Measurements from ENCODE around the gene EZR. TPM values are rescaled to one million over a fixed set of nuclear protein-coding genes. Genes with fewer than 3 reads are reported as not detected.

Gene EZR
- total RNA-seq: 100 to 1,000 TPM; 192 to 261 (median 244) TPM
- polyA plus RNA-seq: 178 TPM
- long read RNA-seq, donor 1, transcript EZR-202 (14 exons, 3,096 nt): major isoform, 469 of 886 reads
- long read RNA-seq, donor 1, transcript EZR-201 (13 exons, 3,068 nt): minor isoform, 295 of 886 reads
- long read RNA-seq, donor 1, partial matches to known transcripts: 80 of 886 reads
- long read RNA-seq, donor 1, other reads (novel, unspliced or antisense): 42 of 886 reads
- long read RNA-seq, donor 2, transcript EZR-201 (13 exons, 3,068 nt): minor isoform, 132 of 429 reads
- long read RNA-seq, donor 2, transcript EZR-202 (14 exons, 3,096 nt): major isoform, 250 of 429 reads
- long read RNA-seq, donor 2, partial matches to known transcripts: 26 of 429 reads
- long read RNA-seq, donor 2, other reads (novel, unspliced or antisense): 21 of 429 reads
- long read RNA-seq, donor 3, transcript EZR-201 (13 exons, 3,068 nt): minor isoform, 422 of 1,788 reads
- long read RNA-seq, donor 3, transcript EZR-202 (14 exons, 3,096 nt): major isoform, 1,032 of 1,788 reads
- long read RNA-seq, donor 3, partial matches to known transcripts: 246 of 1,788 reads
- long read RNA-seq, donor 3, other reads (novel, unspliced or antisense): 88 of 1,788 reads
- long read RNA-seq, donor 4, transcript EZR-201 (13 exons, 3,068 nt): minor isoform, 126 of 355 reads
- long read RNA-seq, donor 4, transcript EZR-202 (14 exons, 3,096 nt): major isoform, 183 of 355 reads
- long read RNA-seq, donor 4, partial matches to known transcripts: 27 of 355 reads
- long read RNA-seq, donor 4, other reads (novel, unspliced or antisense): 19 of 355 reads

- 8% methylated on average over 67 of the region's 67 CpGs for WGBS
- no peaks in the 10 kb centered on the region for H3K9me3 ChIP-seq (ENCODE audit: control insufficient read depth, low read length)
- H3K4me3 ChIP-seq (ENCODE audit: low read length): peak within 1 kb of the TSS; percentile 94
- H3K27ac ChIP-seq (ENCODE audit: low read length): peak within 1 kb of the TSS; percentile 87
- peak; percentile 87 to 94 (median 93) for DNase-seq
- intact Hi-C loops (cut with DNase I): loop anchor here in 3 of 4 donors (10.0 kb wide), 2 partner anchors 115 to 155 kb away; no protein-coding TSS in a partner anchor
- no peaks in the 10 kb centered on the region for H3K4me1 ChIP-seq (ENCODE audit: control insufficient read depth, insufficient read depth, low read length)
- H3K27me3 ChIP-seq (ENCODE audit: control insufficient read depth, insufficient read depth): no peaks in the 10 kb centered on the region
- ATAC-seq: peak; percentile 79 to 84
Observed at GRCh38 chr6:158819213-158819976, at the start of gene EZR. TSS of gene EZR (minus strand) at chr6:158819368. CDS start at chr6:158818093, 1,275 bp downstream.

- Histone ChIP-seq H3K9me3 (ENCODE audit: control insufficient read depth, low read length) (no peaks in the 10 kb centered on the region), H3K4me1 (ENCODE audit: control insufficient read depth, insufficient read depth, low read length) (peaks cover 2% of the 10 kb centered on the region), H3K27ac (ENCODE audit: low read length) (no peak overlapping the region), H3K27me3 (ENCODE audit: control insufficient read depth, insufficient read depth) (no peaks in the 10 kb centered on the region), H3K4me3 (ENCODE audit: low read length) (no peak overlapping the region)
- ATAC-seq: no peak
- intact Hi-C loops (cut with DNase I): no loop called here
- 97% methylated on average over 6 of the region's 6 CpGs for WGBS
- DNase-seq: no peak
Observed at GRCh38 chr6:158868122-158868480, 48.9 kb upstream of the EZR start.

- intact Hi-C loops (cut with DNase I): no loop called here
- WGBS: 91% methylated on average over 10 of the region's 10 CpGs
- Histone ChIP-seq H3K27me3 (ENCODE audit: control insufficient read depth, insufficient read depth) (no peaks in the 10 kb centered on the region), H3K27ac (ENCODE audit: low read length) (no peak overlapping the region), H3K4me3 (ENCODE audit: low read length) (no peak overlapping the region), H3K4me1 (ENCODE audit: control insufficient read depth, insufficient read depth, low read length) (peaks cover 2% of the 10 kb centered on the region), H3K9me3 (ENCODE audit: control insufficient read depth, low read length) (no peaks in the 10 kb centered on the region)
- DNase-seq: no peak
- ATAC-seq: no peak
Observed at GRCh38 chr6:158867381-158868121, 48.4 kb upstream of the EZR start.

GRCh38 chr6:158865769-158866168, 46.6 kb upstream of the EZR start:
- H3K4me3 ChIP-seq (ENCODE audit: low read length): no peak overlapping the region
- intact Hi-C loops (cut with DNase I): no loop called here
- no peak overlapping the region for H3K27ac ChIP-seq (ENCODE audit: low read length)
- H3K9me3 ChIP-seq (ENCODE audit: control insufficient read depth, low read length): no peaks in the 10 kb centered on the region
- H3K27me3 ChIP-seq (ENCODE audit: control insufficient read depth, insufficient read depth): no peaks in the 10 kb centered on the region
- 66% methylated on average over 2 of the region's 2 CpGs for WGBS
- peaks cover 2% of the 10 kb centered on the region for H3K4me1 ChIP-seq (ENCODE audit: control insufficient read depth, insufficient read depth, low read length)
- no peak for DNase-seq
- no peak for ATAC-seq

GRCh38 chr6:158863646-158864045, 44.5 kb upstream of the EZR start:
- Histone ChIP-seq H3K9me3 (ENCODE audit: control insufficient read depth, low read length) (no peaks in the 10 kb centered on the region), H3K4me1 (ENCODE audit: control insufficient read depth, insufficient read depth, low read length) (peaks cover 2% of the 10 kb centered on the region), H3K4me3 (ENCODE audit: low read length) (no peak overlapping the region), H3K27ac (ENCODE audit: low read length) (no peak overlapping the region), H3K27me3 (ENCODE audit: control insufficient read depth, insufficient read depth) (no peaks in the 10 kb centered on the region)
- ATAC-seq: no peak
- WGBS: 87% methylated on average over 4 of the region's 4 CpGs
- intact Hi-C loops (cut with DNase I): no loop called here
- DNase-seq: no peak

GRCh38 chr6:158861686-158862381, 42.7 kb upstream of the EZR start:
- Histone ChIP-seq H3K4me3 (ENCODE audit: low read length) (no peak overlapping the region), H3K27me3 (ENCODE audit: control insufficient read depth, insufficient read depth) (no peaks in the 10 kb centered on the region), H3K4me1 (ENCODE audit: control insufficient read depth, insufficient read depth, low read length) (peaks cover 2% of the 10 kb centered on the region), H3K27ac (ENCODE audit: low read length) (no peak overlapping the region), H3K9me3 (ENCODE audit: control insufficient read depth, low read length) (no peaks in the 10 kb centered on the region)
- intact Hi-C loops (cut with DNase I): no loop called here
- WGBS: 75% methylated on average over 4 of the region's 4 CpGs
- DNase-seq: no peak
- peak; percentile 26 to 32 for ATAC-seq

- intact Hi-C loops (cut with DNase I): no loop called here
- H3K9me3 ChIP-seq (ENCODE audit: control insufficient read depth, low read length): no peaks in the 10 kb centered on the region
- no peak overlapping the region for H3K4me3 ChIP-seq (ENCODE audit: low read length)
- DNase-seq (no peak), ATAC-seq (peak; percentile 39 to 60)
- peak overlapping the region; percentile 67 for H3K27ac ChIP-seq (ENCODE audit: low read length)
- 59% methylated on average over 6 of the region's 6 CpGs for WGBS
- no peaks in the 10 kb centered on the region for H3K27me3 ChIP-seq (ENCODE audit: control insufficient read depth, insufficient read depth)
- peaks cover 4% of the 10 kb centered on the region for H3K4me1 ChIP-seq (ENCODE audit: control insufficient read depth, insufficient read depth, low read length)
Observed at GRCh38 chr6:158860279-158860865, 41.2 kb upstream of the EZR start.

GRCh38 chr6:158856261-158856660, 37.1 kb upstream of the EZR start:
- Histone ChIP-seq H3K4me1 (ENCODE audit: control insufficient read depth, insufficient read depth, low read length) (peaks cover 7% of the 10 kb centered on the region), H3K4me3 (ENCODE audit: low read length) (no peak overlapping the region), H3K9me3 (ENCODE audit: control insufficient read depth, low read length) (no peaks in the 10 kb centered on the region), H3K27ac (ENCODE audit: low read length) (peak overlapping the region; percentile 34), H3K27me3 (ENCODE audit: control insufficient read depth, insufficient read depth) (no peaks in the 10 kb centered on the region)
- peak; percentile 22 to 56 for ATAC-seq
- 55% methylated on average over 4 of the region's 4 CpGs for WGBS
- DNase-seq: peak in 1 of 3 donors; percentile 67
- intact Hi-C loops (cut with DNase I): no loop called here

- no peak for ATAC-seq
- H3K27me3 ChIP-seq (ENCODE audit: control insufficient read depth, insufficient read depth): no peaks in the 10 kb centered on the region
- no peak for DNase-seq
- peaks cover 5% of the 10 kb centered on the region for H3K4me1 ChIP-seq (ENCODE audit: control insufficient read depth, insufficient read depth, low read length)
- WGBS: 69% methylated on average over 7 of the region's 7 CpGs
- H3K4me3 ChIP-seq (ENCODE audit: low read length): no peak overlapping the region
- H3K9me3 ChIP-seq (ENCODE audit: control insufficient read depth, low read length): no peaks in the 10 kb centered on the region
- H3K27ac ChIP-seq (ENCODE audit: low read length): no peak overlapping the region
- intact Hi-C loops (cut with DNase I): no loop called here
Observed at GRCh38 chr6:158854214-158855101, 35.3 kb upstream of the EZR start.
